ENCODE results near the gene KIF5C. TPM values are rescaled to one million over a fixed set of nuclear protein-coding genes. Genes with fewer than 3 reads are reported as not detected.

Gene KIF5C
- total RNA-seq, 1 donor from 2014 or later: 6.9 TPM

DNA sequence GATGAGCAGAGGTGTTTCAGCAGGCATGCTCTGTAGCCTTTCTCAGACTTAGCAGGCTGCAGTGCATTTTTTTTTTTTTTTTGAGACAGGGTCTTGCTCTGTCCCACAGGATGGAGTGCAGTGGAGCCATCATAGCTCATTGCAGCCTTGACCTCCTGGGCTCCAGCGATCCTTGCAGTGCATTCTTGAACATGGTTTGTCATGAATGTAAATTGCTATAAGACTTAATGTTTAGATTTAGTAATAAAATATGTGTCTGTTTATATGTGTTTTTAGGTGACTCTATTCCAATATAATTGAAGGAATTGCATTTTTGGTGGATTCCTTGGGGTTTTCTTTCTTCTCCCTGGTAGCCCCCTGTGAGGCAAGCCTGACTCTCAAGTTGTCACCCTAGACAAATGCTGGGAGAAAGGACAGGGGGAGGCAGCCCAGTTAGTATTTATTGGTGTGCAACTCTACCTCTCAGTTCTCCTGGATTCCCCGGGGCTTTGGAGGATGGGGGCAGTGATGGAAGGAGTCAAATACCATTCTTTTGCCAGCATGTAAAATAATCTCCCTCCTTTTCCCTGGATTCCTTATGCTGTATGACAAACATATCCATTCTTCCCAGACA lies 186.2 kb downstream of the KIF5C start:
- no peak for DNase-seq (ENCODE audit: low read depth)
- H3K4me3 ChIP-seq (ENCODE audit: low read depth, low read length): no peak overlapping the region
- TF ChIP-seq, protein P1, sequence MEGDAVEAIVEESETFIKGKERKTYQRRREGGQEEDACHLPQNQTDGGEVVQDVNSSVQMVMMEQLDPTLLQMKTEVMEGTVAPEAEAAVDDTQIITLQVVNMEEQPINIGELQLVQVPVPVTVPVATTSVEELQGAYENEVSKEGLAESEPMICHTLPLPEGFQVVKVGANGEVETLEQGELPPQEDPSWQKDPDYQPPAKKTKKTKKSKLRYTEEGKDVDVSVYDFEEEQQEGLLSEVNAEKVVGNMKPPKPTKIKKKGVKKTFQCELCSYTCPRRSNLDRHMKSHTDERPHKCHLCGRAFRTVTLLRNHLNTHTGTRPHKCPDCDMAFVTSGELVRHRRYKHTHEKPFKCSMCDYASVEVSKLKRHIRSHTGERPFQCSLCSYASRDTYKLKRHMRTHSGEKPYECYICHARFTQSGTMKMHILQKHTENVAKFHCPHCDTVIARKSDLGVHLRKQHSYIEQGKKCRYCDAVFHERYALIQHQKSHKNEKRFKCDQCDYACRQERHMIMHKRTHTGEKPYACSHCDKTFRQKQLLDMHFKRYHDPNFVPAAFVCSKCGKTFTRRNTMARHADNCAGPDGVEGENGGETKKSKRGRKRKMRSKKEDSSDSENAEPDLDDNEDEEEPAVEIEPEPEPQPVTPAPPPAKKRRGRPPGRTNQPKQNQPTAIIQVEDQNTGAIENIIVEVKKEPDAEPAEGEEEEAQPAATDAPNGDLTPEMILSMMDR (conservative IDR thresholded peaks at IDR 0.05; ENCODE audit: low read depth, low read length): no peak

DNA sequence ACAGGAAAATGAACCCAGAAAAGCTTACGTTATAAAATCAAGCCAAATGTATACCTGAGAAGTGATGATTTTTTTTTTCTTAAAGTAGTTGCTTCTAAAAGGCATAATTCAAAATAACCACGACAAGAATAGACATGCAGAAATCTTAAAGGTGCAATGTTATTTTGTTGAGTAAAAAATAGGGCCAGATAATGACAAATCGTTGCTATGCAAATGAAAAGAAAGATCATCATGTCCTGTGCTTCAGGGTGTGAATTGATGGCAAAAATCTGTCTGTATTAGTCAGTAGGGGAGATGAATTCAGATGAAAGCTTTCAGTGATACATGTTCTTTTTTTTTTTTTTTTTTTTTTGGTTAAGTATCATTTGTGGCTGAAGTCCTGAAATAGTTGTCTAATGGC lies 187.5 kb downstream of the KIF5C start:
- H3K4me3 ChIP-seq (ENCODE audit: low read depth, low read length): no peak overlapping the region
- TF ChIP-seq, protein P1 (conservative IDR thresholded peaks at IDR 0.05; ENCODE audit: low read depth, low read length): no peak
- DNase-seq (ENCODE audit: low read depth): no peak

DNA sequence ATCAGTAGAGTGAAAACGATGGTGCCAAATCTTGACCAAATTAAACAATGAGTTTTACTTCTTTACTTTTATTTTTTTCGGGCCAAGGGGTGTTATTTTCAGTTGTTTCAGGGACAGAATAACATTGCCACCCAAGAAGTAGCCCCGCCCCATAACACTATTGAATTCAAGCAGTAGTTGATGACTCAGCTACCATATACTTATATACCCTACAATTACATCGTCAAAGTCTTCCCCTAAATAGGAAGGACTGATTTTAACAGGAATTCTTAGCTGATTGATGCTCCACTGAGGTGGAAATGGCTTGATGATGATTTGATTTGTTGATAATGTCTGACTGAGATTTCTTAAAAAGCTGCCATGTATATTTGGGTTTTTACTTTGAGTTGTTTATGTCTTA lies 188.2 kb downstream of the KIF5C start:
- DNase-seq (ENCODE audit: low read depth): no peak
- TF ChIP-seq, protein P1 (conservative IDR thresholded peaks at IDR 0.05; ENCODE audit: low read depth, low read length): no peak
- H3K4me3 ChIP-seq (ENCODE audit: low read depth, low read length): no peak overlapping the region

DNA sequence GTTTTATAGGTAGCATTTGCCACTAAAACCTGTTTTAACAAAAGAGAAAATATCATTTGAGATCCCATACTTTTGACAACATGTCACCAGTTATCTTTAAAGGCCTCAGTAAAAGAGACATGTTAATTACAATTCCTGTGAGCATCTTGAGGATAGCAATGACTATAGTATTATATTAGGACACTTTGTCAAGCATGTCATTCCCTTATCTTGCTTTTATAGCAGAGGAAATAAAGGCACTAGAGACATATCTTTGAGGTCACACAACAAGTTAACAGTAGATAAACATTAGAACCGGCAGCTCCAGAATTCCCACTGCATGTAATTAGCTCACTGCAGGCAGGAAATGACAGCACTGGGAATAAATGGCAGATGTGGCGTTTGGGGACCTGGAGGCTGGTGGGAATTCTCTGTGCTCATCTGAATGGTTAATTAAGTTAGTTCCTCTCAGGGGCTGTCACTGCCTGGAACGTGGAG lies 189.4 kb downstream of the KIF5C start:
- DNase-seq (ENCODE audit: low read depth): no peak
- TF ChIP-seq, protein P1 (conservative IDR thresholded peaks at IDR 0.05; ENCODE audit: low read depth, low read length): no peak
- H3K4me3 ChIP-seq (ENCODE audit: low read depth, low read length): no peak overlapping the region

DNA sequence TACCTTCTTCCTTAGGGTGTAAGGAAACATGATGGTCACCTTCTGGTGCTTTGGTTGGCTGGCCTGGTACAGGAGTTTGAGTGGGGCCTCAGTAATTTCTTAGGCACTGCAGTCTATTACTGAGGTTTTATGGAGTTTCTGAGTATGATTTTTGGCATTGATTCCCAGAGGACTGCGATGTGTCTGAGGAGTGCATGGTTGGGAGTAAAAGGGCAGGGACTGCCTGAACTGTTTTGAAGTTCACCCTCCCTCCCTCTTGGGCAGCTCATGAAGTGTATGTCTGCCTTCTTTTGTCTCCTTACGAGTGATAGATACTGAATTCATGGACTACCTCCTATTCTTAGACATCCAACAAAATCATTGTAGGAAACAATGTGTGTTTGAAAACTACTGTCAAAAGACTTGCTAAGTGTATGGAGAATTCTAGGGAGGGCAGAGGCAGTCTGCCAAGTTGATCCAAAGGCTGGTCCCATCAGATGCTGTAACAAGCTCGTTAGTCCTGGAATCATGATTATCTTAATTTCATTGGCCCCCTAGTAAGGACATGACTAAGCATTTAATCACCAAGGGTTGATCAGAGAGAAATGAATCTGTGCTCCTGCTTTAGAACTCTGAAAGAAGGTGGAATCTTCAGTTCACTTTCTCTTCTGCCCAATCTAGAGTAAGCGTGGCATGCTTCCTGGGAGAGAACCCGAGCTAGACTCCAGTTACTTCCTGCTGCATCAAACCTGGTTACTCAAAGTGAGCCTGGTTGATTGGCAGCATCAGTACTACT lies 190.0 kb downstream of the KIF5C start:
- H3K4me3 ChIP-seq (ENCODE audit: low read depth, low read length): no peak overlapping the region
- DNase-seq (ENCODE audit: low read depth): no peak
- TF ChIP-seq, protein P1 (conservative IDR thresholded peaks at IDR 0.05; ENCODE audit: low read depth, low read length): no peak

DNA sequence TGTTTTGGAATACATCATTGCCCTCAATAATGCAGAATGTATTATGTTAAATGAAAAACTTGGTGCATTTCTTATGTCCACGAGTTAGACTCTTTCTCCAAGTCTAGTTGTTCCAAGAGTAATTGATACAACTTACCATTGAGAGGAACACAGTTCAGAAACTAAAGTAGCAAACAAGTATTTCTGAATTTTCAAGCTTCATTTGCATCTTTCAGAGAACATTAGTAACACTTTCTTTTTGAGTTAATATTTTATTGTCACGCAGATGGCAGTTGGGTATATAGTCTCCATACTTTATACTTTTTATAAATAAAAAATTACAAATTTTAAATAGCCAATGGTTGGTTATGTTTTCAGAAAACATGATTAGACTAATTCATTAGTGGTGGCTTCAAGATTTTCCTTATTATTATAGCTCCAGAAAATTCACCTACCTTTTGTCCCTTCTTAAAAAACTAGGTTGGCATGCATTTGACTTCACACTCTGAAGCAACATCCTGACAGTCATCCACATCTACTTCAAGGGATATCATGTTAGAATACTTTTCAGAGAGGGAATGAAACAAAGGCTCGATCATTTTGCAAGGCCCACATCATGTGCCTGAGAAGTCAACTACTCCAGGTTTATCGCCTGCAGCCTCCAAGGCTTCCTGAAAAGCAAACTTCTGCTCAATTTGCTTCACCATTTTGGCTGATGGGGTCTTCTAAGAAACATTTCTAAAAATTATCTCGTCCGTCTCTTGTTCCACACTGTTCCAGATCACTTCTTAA lies 193.4 kb downstream of the KIF5C start:
- TF ChIP-seq, protein P1 (conservative IDR thresholded peaks at IDR 0.05; ENCODE audit: low read depth, low read length): no peak
- no peak overlapping the region for H3K4me3 ChIP-seq (ENCODE audit: low read depth, low read length)
- no peak for DNase-seq (ENCODE audit: low read depth)

All from epithelial cell of proximal tubule (primary cell).